HG02759 (cell line): Measurements from ENCODE around the gene CEP112.
"Not testable (repeated sequence)": the region's sequence is repeated elsewhere in the genome, so short reads cannot be mapped to it uniquely, and the experiment has no call there.

ENCODE experiments used
- ATAC-seq: cut with Tn5 transposase; IDR thresholded peaks from one replicate; pipeline ENCODE4 v1.9.1; 2021; ENCODE audit warnings: mild to moderate bottlenecking, moderate library complexity; ENCODE audit not compliant: unreplicated experiment

CEP112 gene

DNA sequence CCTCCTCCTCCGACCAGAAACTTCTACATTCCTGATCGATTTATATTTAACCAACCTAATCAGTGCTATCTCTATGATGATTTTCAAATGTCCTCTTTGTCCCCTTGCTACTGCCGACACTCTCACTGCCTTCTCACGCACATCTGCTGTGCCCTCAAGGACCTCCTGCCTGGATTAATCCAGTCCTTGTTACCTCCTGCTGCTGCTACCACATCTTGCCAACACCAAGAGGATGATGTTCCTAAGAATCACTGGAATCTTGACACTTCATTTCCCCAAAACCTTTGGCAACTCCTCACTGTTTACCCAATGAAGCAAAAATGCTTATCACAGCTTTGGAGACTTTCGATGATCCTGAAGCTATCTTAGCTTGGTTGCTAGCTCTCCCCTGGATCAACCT is 343.2 kb downstream of the CEP112 start:
- no peak for ATAC-seq

DNA sequence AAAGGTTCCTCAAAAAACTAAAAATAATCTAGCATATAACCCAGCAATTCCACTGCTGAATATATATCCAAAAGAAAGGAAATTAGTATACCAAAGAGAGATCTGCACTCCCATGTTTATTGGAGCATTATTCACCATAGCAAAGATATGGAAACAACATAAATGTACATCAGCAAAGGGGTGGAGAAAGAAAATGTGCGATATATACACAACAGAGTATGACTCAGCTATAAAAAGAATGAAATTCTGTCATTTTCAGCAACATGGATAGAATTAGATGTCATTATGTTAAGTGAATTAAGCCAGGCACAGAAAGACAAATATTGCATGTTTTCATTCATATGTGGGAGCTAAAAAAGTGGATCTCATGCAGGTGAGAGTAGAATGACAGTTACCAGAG is 350.8 kb downstream of the CEP112 start:
- no peak for ATAC-seq

DNA sequence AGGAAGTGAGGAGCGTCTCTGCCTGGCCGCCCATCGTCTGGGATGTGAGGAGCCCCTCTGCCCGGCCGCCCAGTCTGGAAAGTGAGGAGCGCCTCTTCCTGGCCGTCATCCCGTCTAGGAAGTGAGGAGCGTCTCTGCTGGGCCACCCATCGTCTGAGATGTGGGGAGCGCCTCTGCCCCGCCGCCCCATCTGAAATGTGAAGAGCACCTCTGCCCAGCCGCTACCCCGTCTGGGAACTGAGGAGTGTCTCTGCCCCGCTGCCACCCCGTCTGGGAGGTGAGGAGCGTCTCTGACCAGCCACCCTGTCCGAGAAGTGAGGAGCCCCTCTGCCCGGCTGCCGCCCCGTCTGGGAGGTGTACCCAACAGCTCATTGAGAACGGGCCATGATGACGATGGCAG is 354.7 kb downstream of the CEP112 start:
- ATAC-seq = not testable (repeated sequence)

DNA sequence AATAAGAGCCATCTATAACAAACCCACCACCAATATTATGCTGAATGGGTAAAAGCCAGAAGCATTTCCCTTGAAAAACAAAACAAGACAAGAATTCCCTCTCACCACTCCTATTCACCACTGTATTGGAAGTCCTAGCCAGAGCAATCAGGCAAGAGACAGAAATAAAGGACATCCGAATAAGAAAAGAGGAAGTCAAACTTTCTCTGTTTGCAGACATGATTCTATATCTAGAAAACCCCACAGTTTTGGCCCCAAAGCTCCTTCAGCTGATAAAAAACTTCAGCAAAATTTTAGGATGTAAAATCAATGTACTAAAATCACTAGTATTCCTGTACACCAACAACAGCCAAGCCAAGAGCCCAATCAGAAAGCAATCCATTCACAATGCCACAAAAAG is 358.7 kb downstream of the CEP112 start:
- ATAC-seq = no peak

DNA sequence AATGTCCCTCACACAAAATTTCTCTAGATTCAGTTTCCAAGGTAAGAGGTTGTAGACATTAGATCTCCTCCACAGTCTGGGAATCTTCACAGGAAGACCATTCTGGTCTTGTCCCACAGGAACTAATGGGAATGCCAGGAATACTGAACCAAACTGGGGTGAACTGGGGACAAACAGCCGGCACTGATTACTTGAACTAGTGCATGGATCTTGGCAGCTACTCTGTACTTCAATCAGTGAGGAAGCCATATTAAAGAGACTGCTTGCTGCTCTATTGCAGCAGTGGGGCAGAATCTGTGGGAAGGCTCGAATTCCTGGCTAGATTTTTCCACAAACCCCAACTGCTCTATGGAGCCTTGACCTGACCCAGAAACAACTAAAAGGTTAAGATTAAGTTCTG is 361.6 kb downstream of the CEP112 start:
- ATAC-seq = no peak

- ATAC-seq = not testable (repeated sequence)
Observed at GRCh38 chr17:65826577-65826976, 365.4 kb downstream of the CEP112 start.

- ATAC-seq = no peak
Observed at GRCh38 chr17:65824901-65825300, 367.0 kb downstream of the CEP112 start.

DNA sequence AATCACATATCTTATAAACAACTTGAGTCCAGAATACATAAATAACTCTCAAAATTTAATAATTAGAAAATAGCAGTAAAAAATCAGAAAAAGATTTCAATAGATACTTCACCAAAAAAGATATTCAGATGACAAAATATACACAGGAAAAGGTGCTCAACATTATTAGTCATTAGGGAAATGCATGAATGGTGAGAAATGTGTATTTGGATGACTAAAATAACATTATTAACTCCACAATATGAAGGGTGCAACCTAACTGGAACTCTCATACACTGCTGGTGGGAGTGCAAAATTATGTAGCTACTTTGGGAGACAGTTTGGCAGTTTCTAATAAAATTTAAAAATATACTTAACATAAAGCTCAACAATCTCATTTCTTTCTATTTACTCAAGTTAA is 368.2 kb downstream of the CEP112 start:
- ATAC-seq = no peak

DNA sequence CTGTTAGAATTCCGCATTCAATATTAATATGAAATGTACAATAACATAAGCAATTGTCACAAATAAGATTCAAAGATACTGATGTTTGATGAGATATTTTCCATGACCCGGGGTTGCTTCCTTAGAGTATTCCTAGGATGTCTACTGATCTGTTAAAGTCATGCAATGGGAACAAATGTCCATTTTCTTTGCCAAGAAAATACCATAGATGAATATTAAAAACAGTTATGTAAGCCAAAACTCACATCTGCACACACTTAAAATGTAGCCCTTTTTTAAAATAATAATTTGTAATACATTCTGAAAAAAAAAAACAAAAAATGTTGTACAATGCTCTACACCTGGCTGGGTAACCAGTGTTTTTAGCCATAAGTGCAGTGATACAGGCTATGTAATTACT is 371.1 kb downstream of the CEP112 start:
- no peak for ATAC-seq

DNA sequence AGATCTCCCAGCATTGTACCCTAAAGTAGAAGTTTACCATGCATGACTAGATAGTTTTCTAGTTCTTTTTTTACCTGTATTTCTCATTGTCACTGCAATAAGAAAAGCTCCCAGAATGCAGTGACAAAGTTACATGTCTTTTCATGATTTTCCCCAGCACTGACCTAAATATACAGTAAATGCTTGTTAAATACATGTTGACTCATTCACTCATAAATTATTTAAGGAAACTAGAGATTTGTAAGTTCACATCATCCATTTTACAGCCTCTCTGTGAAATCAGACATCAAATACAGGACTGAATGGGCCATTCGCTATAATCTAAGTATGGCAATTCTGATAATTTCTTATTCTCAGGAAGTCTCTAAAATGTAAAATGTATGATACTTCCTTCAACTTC is 371.6 kb downstream of the CEP112 start:
- ATAC-seq = no peak

DNA sequence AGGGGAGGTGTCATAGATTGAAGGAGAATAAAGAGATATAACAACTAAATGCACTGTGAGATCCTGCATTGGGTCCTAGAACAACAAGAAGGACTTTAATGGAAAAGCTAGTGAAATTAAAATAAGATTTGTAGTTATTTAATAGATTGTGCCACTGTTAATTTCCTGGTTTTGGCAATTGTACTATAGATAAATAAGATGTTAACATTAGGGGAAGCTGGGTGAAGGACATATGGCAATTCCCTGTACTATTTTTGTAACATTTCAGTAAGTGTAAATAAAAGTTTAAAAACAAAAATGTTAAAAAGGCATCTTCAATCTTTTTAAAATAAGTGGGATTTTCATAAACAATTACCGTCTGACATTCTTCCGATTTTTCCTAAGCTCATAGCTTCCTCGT is 372.1 kb downstream of the CEP112 start:
- no peak for ATAC-seq

- no peak for ATAC-seq
Observed at GRCh38 chr17:65817951-65818350, 374.0 kb downstream of the CEP112 start.

DNA sequence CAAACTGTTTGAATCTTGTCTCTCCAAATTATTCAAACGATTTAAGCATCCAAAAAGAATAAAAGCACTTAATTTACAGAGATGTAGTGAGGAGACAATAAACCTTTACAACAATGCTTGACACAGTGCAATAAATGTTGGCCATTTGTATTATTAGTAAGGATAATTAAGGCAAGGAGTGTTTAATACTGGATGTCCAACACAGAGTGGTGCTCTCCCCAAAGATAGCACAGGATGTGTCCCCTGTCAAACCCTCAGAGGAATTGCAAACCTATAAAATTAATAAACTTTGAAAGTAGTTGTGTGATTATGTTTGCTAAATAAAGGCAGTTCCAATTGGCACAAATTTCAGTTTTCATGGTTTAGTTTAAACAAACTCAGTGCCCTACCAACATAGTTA is 377.5 kb downstream of the CEP112 start:
- no peak for ATAC-seq

DNA sequence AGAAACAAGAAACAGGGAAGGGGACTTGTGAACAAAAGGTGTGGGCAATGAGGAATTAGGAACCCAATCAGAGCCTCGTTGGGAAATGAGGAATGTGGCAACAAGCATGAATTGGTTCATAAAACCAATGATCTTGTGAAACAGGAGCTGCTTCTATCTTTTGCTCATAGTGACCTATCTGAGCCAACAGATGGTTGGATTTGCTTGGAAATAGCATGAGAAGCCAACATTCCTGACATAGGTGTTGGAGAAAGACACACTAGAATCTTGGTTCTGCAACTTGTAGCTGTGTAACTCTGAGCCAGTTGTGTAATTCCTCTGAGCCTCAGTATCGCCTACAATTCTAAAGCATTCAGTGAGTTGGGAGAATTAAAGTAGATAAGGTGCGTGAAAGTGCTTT is 378.6 kb downstream of the CEP112 start:
- no peak for ATAC-seq

DNA sequence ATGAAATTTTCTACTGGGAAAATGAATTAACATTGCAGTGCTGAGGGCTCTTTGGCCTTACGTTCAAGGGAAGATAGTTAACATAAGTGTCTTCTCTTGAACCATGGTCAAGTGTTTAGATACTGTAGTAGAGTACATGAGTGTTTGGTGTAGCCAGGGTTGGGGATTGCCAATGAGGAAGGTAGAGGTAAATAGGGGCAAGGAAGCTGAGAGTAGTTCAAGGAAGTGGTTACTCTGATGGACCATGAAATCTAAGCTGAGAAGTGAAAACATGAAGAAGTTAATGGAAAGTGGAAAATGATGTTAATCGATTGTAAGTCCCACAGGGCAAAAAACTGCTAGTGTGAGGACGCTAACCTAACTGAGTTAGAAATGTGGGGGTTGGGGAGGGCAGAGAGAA is 380.9 kb downstream of the CEP112 start:
- ATAC-seq = no peak

DNA sequence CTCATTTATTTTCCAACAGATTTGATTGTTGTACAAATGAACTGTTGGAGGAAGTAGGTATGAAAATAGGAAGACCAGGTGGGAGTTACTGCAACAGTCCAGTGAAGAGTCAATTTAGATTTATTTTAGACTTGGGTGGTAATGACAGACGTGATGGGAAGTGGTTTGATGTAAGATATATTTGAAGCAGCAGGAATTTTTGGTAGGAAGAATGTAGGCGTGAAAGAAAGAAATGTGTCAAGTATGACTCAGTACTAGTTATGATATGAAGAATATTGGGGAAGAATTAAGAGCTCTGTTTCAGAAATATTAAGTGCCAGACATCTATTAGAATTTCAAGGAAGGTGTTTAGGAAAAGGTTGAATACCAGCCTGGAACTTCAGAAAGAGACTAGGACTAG is 382.6 kb downstream of the CEP112 start:
- ATAC-seq = no peak

- ATAC-seq = not testable (repeated sequence)
Observed at GRCh38 chr17:65808566-65808965, 383.4 kb downstream of the CEP112 start.

DNA sequence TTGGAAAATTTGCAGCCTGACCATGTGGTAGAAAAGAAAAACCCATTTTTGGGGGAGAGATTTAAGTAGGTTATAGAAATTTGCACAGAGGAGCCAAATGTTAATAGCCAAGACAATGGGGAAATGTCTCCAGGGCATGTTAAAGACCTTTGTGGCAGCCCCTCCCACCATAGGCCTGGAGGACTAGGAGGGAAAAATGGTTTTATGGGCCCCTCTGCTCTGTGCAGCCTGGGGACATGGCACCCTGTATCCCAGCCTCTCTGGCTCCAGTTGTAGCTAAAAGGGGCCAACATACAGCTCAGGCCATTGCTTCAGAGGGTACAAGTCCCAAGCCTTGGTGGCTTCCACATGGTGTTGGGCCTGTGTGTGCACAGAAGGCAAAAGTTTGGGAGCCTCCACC is 384.6 kb downstream of the CEP112 start:
- no peak for ATAC-seq

- ATAC-seq = no peak
Observed at GRCh38 chr17:65801513-65801912, 390.4 kb downstream of the CEP112 start.

DNA sequence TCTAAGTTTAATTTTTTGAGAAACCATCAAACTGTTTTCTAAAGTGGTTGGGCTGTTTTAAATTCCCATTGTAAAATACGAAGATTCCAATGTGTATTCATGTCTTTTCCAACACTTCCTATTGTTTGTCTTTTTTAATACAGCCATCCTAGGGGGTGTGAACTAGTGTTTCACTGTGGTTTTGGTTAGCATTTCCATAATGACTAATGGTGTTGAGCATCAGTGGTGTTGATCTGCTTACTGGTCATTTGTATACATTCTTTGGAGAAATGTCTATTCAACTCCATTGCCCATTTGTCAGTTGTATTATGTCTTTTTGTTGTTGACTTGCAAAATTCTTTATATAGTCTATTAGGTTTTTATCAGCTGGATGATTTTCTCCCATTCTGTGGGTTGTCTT is 391.3 kb downstream of the CEP112 start:
- no peak for ATAC-seq

- ATAC-seq = no peak
Observed at GRCh38 chr17:65799869-65800268, 392.1 kb downstream of the CEP112 start.

DNA sequence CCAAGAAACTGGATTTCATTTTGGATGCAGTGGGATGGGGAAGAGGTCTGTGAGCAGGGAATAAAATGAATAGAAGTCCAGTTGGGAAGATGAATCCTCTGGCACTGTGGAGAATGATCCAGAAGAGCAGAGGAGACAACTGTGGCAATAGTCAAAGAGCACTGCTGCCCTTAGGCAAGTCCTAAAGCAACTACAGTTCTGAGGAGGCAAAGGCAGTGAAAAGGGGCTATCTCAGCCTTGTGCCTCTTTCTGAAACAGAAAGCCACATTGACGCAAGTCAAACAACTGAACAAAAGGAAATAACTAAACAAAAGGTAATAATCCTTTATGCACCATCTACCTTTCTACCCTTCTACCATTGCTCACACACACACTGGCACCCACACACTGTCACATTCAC is 392.5 kb downstream of the CEP112 start:
- ATAC-seq = no peak

DNA sequence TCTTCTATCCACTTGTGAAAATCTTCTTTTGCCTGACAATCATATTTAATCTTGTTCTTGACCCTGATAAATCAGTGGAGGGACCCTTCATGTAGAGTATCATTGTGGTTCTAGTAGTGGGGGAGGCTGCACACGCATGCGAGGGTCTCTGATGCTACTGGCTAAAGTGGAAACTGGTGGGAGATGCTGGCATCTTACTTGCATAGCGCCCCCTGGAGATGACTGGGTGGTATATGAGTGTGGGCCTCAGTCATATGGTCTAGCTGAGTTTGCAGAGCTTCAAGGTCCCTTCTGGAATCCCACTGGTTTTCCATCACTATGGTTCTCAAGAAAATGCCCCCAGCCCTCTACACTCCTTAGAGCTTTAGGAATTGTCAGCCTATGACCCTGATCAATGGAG is 394.1 kb downstream of the CEP112 start:
- ATAC-seq = no peak

- no peak for ATAC-seq
Observed at GRCh38 chr17:65797101-65797500, 394.8 kb downstream of the CEP112 start.
